Stimulated activated memory B cell treated with anti-CD40 and anti-IgM and Interleukin-4, amounts not matched to agents 10 μg/mL and 1 μg/mL and 100 μg/mL, for 72 hours (primary cell): Measurements from ENCODE around the gene LEF1.
A peak's percentile ranks its signal among the peaks of the same experiment; 100 is the strongest.

Experiments used
- ATAC-seq: fragments of 150-1000 bp; cut with Tn5 transposase; 2 replicates; pipeline ENCODE4 v1.10.0; 2021
- H3K27ac Mint-ChIP-seq: one replicate; pipeline ENCODE4 v1.8.0; 2022; ENCODE audit warnings: mild to moderate bottlenecking, mixed read lengths
- H3K27me3 Mint-ChIP-seq: one replicate; pipeline ENCODE4 v1.8.0; 2022; ENCODE audit warnings: mixed read lengths
- H3K36me3 Mint-ChIP-seq: one replicate; pipeline ENCODE4 v1.8.0; 2022; ENCODE audit warnings: mixed read lengths
- H3K4me1 Mint-ChIP-seq: one replicate; pipeline ENCODE4 v1.8.0; 2022; ENCODE audit warnings: mixed read lengths
- H3K4me3 Mint-ChIP-seq: one replicate; pipeline ENCODE4 v1.8.0; 2022; ENCODE audit warnings: mild to moderate bottlenecking, moderate library complexity, mixed read lengths
- H3K9me3 Mint-ChIP-seq: one replicate; pipeline ENCODE4 v1.8.0; 2022; ENCODE audit warnings: mixed read lengths

LEF1 gene

DNA sequence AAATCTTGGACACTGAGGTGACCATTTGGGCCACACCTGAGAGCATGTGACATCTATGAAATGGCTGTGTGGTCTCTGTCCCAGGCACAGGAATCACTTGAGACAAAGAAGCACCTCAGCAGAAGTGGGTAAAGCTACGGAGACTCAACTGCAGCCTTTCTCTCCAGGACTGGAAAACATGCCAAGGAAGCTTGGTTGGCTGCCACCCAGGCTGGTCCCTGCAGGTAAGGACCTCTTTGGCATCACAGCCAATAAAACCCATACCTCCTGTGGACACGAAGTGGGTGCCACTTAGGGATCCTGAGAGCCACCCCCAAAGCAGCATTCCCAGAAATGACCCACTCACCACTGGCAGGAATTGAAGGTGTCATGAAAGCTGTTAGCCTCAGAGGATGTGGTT lies 74.6 kb downstream of the LEF1 start:
- Mint-ChIP-seq H3K4me1 (no peaks in the 10 kb centered on the region), H3K36me3 (no peaks in the 10 kb centered on the region), H3K27me3 (peaks cover 35% of the 10 kb centered on the region), H3K27ac (no peak overlapping the region), H3K9me3 (no peaks in the 10 kb centered on the region), H3K4me3 (no peak overlapping the region)
- ATAC-seq, result peak; percentile 32

DNA sequence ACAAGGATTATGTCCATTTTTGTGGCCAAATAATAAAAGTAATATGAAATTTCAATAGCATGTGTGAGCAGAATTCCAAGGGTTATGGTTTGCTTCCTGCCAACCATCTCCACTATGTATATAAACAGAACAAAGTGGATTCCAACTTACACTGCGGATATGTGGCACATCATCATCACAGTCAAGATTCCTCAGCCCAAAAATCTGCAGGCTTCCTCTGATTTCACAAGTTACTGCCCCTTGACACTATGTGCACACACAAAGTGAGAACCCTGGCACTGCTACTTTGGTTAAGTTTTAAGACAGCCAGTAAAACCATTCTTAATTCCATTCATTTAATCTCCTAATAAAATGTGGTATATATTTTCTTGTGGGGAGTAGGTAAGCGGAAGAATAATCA lies 76.4 kb downstream of the LEF1 start:
- H3K4me1 Mint-ChIP-seq, result no peaks in the 10 kb centered on the region
- H3K27ac Mint-ChIP-seq, result no peak overlapping the region
- peaks cover 26% of the 10 kb centered on the region for H3K27me3 Mint-ChIP-seq
- H3K36me3 Mint-ChIP-seq, result no peaks in the 10 kb centered on the region
- no peak overlapping the region for H3K4me3 Mint-ChIP-seq
- no peaks in the 10 kb centered on the region for H3K9me3 Mint-ChIP-seq
- no peak for ATAC-seq

DNA sequence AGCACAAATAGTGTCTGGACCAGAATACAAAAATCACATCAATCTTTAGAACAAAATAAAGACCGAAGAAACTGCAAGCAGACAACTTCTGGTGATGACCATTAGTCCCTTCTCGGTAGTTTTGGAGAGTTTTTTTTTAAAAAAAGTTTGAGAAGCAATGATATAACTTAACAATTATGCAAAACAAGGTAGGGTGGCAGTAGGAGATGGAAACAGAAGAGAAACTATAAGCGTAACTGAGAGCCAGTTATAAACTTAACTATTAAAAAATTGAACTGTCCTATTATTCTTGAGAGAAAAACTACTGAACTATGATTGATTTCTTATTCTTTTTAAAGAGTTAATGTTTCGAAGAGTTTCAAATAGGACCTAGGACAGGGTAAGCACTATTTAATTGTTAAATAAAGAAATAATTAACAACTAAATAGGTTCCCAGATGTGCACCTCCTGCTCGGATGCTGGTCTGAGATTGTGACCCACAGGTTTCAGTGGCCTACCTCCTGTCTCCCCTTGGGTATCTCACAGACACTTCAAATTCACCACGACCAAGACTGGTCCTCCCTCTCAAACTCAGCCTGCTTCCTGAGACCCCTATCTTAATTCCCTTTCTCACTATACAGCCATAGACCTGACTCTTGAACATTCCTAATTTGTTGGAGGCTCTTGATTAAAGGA lies 81.3 kb downstream of the LEF1 start:
- H3K4me1 Mint-ChIP-seq, result no peaks in the 10 kb centered on the region
- H3K36me3 Mint-ChIP-seq, result no peaks in the 10 kb centered on the region
- H3K27me3 Mint-ChIP-seq, result no peaks in the 10 kb centered on the region

DNA sequence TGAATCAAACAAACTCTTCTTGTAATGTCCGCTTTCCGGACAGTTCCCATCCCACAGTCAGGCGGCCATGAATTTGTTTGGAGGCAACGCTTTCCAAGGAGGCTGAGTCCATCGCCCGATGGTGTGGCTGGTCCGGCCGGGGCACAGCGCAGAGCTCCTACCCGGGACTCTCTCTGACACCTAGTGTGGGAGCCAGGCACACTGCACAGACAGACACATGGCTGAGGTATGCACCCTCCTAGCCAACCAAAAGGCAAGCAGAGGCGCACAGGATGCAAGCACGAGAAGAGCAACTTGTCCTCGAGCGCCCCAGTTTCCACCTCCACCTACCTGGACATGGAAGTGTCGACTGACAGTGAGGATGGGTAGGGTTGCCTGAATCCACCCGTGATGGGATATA lies 87.5 kb downstream of the LEF1 start:
- peak; percentile 37 for ATAC-seq
- H3K36me3 Mint-ChIP-seq, result no peaks in the 10 kb centered on the region

More for the DNA sequence above, 81.3 kb downstream of the LEF1 start:
- no peak overlapping the region for H3K27ac Mint-ChIP-seq
- H3K4me3 Mint-ChIP-seq, result no peak overlapping the region
- H3K9me3 Mint-ChIP-seq, result no peaks in the 10 kb centered on the region
- no peak for ATAC-seq

DNA sequence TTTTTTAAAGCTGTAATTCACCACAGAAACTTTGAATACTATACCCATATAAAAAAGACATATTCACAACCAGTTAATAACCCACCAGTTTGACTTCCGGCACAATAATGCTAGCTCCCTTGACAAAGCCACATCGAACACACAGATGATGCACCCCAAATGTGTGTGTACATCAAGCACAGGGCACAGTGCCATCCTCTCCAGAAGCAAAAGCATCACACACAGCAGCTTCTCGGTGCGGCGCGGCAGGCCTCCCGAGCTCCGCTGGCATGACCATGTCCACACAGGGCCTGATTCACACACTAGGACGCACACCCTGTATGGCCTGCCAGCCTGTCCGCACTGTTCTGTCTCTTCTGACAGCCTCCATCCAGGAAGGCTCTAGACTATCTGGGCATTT lies 88.0 kb downstream of the LEF1 start:
- Mint-ChIP-seq H3K27ac (no peak overlapping the region), H3K4me1 (no peaks in the 10 kb centered on the region), H3K9me3 (no peaks in the 10 kb centered on the region), H3K27me3 (peaks cover 10% of the 10 kb centered on the region), H3K36me3 (no peaks in the 10 kb centered on the region), H3K4me3 (no peak overlapping the region)
- no peak for ATAC-seq

More for the DNA sequence above, 87.5 kb downstream of the LEF1 start:
- Mint-ChIP-seq H3K4me3 (no peak overlapping the region), H3K4me1 (no peaks in the 10 kb centered on the region), H3K9me3 (no peaks in the 10 kb centered on the region), H3K27ac (no peak overlapping the region), H3K27me3 (peaks cover 10% of the 10 kb centered on the region)

DNA sequence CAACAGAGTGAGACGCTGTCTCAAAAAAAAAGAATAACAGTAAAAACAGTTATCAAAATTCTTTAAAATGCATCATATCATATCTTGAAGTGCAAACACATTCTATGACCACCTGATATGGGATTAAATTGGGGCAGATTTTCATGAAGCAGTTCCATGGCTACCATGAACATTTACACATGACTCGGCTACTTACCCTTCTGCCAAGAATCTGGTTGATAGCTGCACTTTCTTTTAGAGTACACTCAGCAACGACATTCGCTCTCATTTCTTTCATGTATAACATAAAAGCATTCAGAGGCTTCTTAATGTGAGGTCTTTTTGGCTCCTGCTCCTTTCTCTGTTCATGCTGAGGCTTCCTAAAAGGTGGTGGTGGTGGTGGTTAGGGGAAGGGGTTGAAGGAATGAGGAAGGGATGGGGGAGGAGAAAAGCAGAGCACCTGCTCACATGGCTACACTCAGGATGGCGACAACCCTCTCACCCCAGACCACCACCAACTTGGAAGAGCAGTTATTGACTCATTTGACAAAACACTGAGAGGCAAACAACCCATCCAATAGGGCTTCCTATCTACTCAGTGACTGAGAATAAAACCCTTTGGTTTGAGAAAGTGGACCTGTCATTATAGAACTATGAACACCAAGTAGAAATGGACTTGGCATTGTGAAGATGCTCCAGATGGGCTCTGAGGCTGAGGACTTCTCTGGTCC lies 90.6 kb downstream of the LEF1 start:
- Mint-ChIP-seq H3K36me3 (no peaks in the 10 kb centered on the region), H3K9me3 (no peaks in the 10 kb centered on the region), H3K4me3 (no peak overlapping the region), H3K4me1 (no peaks in the 10 kb centered on the region), H3K27me3 (peaks cover 10% of the 10 kb centered on the region), H3K27ac (no peak overlapping the region)
- no peak for ATAC-seq

DNA sequence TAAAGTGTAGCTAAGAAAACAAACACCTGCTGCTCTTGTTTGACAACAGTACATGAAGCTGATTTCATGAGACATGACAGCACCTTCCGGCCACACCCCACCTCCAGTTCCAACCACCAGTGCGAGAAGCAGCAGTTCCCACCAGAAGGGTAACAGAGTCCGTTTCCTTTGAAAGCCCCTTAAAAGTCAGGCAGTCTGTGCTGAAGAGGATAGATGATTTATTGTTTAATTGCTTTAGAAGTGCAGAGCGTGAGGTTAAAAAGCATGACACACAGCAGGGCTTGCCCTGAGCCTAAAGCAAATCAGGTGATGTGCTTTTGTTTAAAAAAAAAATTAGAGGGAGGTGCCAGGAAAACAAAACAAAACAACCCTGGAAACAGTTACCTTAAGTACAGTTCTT lies 96.4 kb downstream of the LEF1 start:
- H3K36me3 Mint-ChIP-seq, result no peaks in the 10 kb centered on the region
- no peak for ATAC-seq
- no peak overlapping the region for H3K27ac Mint-ChIP-seq
- H3K4me1 Mint-ChIP-seq, result no peaks in the 10 kb centered on the region
- no peak overlapping the region for H3K4me3 Mint-ChIP-seq
- H3K9me3 Mint-ChIP-seq, result no peaks in the 10 kb centered on the region
- H3K27me3 Mint-ChIP-seq, result no peaks in the 10 kb centered on the region

DNA sequence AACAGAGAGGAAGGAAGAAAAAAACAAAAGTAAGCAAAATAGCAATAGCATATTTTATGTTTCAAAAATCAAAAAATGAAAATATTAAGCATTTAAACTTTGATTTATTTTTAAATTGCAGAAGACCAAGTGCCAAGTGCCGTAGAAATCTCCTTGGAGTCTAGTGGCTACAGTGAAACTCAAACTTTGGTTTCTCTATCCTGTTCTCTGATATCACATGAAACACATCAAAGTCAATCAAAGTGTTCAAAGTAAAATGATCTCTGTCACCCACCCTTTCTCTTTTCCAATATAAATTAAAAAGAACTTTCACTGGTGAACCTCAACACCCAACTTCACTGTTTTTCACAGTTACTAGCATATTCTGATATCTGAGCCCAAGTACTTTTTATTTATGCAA lies 98.0 kb downstream of the LEF1 start:
- ATAC-seq, result no peak
- no peak overlapping the region for H3K4me3 Mint-ChIP-seq
- no peaks in the 10 kb centered on the region for H3K9me3 Mint-ChIP-seq
- H3K27ac Mint-ChIP-seq, result no peak overlapping the region
- no peaks in the 10 kb centered on the region for H3K36me3 Mint-ChIP-seq
- peaks cover 8% of the 10 kb centered on the region for H3K27me3 Mint-ChIP-seq
- no peaks in the 10 kb centered on the region for H3K4me1 Mint-ChIP-seq

DNA sequence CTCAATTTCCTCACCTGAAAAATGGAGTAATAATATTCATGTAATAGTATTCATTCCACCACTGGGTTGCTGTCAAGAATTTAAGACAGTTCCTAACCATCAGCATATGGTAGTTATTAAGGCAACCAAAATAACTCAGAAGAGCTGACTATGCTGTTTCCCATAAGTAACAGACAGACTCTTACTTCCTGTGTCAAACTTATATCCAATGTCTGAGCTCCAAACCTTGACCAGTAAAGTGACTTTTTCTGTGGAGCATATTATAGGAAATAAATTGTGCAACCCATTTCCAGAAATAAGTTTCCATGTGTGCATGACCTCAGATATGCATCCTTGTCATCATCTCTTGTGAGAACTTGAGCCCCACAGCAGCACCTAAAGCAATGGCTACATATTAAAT lies 100.3 kb downstream of the LEF1 start:
- no peaks in the 10 kb centered on the region for H3K9me3 Mint-ChIP-seq
- peaks cover 8% of the 10 kb centered on the region for H3K27me3 Mint-ChIP-seq
- H3K27ac Mint-ChIP-seq, result no peak overlapping the region
- no peak overlapping the region for H3K4me3 Mint-ChIP-seq
- H3K36me3 Mint-ChIP-seq, result no peaks in the 10 kb centered on the region
- ATAC-seq, result no peak
- H3K4me1 Mint-ChIP-seq, result no peaks in the 10 kb centered on the region

DNA sequence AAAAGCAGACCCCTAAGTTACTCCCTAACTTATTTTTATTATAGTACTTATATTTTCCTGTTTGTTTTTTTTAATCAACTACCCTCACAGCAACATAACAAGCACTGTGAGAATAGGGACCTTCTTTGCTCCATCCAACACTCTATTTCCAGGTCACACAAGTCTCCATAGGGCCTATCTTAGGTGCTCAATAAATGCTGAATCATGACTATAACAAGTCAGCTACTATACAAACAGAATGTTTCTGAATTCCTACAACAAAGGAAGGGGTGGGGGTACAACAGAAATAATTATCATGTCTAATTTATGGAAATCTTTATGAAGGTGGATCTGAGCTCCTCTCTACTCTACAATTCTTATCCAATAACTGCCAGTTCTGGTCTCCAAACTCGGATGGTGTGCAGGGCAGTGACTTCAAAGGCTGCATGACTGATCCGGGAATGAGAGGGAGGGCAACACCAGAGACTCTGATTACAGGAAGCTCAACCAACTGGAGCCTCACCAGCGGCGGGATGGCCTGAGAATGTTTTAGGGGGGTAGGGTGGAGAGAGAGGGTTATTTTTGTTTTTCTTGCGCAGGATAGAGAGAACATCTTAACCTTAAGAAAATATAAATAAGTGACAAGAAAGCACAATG lies 107.9 kb downstream of the LEF1 start:
- no peak for ATAC-seq
- Mint-ChIP-seq H3K9me3 (no peaks in the 10 kb centered on the region), H3K27me3 (peaks cover 22% of the 10 kb centered on the region), H3K4me1 (no peaks in the 10 kb centered on the region), H3K27ac (no peak overlapping the region), H3K4me3 (no peak overlapping the region), H3K36me3 (no peaks in the 10 kb centered on the region)

DNA sequence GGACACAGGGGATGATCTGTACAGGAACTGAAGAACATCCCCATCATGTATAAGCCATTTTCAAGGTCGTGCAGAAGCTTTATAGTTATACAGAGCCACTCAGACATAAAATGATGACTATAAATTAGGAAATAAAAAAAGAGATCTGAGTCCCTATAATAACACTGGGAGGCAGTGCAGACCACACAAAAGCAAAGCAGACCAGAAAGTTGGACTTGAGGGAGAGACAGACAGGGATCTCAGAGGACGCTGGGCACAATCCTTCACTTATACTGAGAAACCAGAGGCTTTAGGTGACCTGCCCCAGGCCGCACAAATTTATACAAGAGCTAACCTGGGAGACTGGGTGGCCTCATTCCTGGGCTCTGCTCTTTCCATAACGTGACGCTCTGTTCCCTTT lies 108.6 kb downstream of the LEF1 start:
- Mint-ChIP-seq H3K4me3 (no peak overlapping the region), H3K27me3 (peaks cover 22% of the 10 kb centered on the region), H3K4me1 (no peaks in the 10 kb centered on the region), H3K9me3 (no peaks in the 10 kb centered on the region), H3K36me3 (no peaks in the 10 kb centered on the region), H3K27ac (no peak overlapping the region)
- no peak for ATAC-seq

DNA sequence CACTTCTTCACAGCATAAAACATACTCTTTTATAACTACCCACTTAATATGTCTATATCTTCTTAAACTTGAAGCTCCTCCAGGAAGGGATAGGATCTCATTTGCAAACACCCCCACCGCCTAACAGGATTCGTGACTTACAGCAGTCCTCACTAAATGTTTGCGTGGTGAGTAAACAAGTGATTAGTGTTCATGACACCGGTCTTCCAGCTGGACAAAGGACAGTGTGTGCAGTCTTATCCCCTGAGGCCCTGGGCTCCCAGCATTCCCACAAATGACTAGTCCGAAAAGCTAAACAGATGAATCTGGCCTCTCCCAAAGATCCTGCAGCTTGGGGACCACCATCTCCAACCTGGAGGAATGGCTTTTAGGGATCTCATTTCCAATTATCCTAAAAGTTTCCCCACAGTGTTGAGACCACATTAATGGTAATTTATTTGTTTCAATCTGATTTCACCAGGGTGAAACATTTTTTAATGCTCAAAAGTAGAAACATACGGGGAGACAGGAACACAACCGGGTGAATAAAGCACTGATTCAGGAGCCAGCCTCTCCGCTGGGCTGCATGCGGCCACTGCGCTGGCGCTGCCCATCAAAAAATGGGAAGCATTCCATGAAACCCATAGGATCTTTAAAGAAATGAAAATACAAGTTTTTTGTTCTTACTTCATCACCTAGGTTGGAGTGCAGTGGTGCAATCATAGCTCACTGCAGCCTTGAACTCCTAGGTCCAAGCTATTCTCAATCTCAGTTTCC lies 109.9 kb downstream of the LEF1 start:
- H3K4me1 Mint-ChIP-seq, result no peaks in the 10 kb centered on the region

DNA sequence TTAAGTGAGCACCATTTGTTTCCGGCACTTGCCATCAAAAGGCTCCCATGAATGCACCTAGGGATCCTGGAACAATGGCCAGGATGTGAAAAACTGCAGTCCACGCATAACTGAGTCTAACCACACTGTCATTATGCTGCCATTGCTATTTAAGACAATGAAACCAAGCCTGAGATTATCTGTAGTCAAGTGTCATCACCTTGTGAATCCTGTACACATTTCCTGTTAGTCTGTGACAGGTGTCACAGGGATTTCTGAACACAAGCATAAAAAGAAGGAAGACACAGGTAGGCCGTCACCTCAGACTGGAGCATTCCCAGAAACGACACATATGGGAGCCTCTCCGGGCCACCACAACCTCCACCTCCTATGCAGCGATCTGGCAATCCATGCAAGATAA lies 112.3 kb downstream of the LEF1 start:
- Mint-ChIP-seq H3K9me3 (no peaks in the 10 kb centered on the region), H3K27me3 (peaks cover 9% of the 10 kb centered on the region), H3K36me3 (no peaks in the 10 kb centered on the region), H3K4me3 (no peak overlapping the region), H3K4me1 (no peaks in the 10 kb centered on the region), H3K27ac (no peak overlapping the region)
- no peak for ATAC-seq

More for the DNA sequence above, 109.9 kb downstream of the LEF1 start:
- no peak for ATAC-seq
- H3K9me3 Mint-ChIP-seq, result no peaks in the 10 kb centered on the region
- H3K4me3 Mint-ChIP-seq, result no peak overlapping the region
- no peaks in the 10 kb centered on the region for H3K36me3 Mint-ChIP-seq
- H3K27ac Mint-ChIP-seq, result no peak overlapping the region
- H3K27me3 Mint-ChIP-seq, result peaks cover 22% of the 10 kb centered on the region

DNA sequence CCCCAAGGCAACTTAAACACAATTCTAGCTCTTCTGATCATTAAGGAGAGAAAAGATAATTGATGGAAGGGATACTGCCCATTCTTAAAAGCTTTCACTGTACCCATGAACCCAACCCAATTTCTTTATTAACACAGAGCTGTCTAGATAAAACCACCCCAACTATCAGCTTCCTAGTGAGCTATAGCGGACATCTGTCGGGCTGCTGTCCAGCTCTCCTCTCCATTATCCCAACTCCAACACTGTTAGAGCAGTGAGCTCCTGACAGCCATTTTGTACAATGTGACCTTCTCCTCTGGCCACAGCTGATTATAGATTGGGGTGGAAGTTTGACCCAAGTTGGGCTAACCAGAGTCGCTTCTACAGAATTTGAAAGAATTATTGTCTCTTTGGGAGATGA lies 112.9 kb downstream of the LEF1 start:
- H3K36me3 Mint-ChIP-seq, result no peaks in the 10 kb centered on the region
- no peak overlapping the region for H3K27ac Mint-ChIP-seq
- no peaks in the 10 kb centered on the region for H3K4me1 Mint-ChIP-seq
- ATAC-seq, result no peak
- H3K9me3 Mint-ChIP-seq, result no peaks in the 10 kb centered on the region
- H3K27me3 Mint-ChIP-seq, result peaks cover 5% of the 10 kb centered on the region
- no peak overlapping the region for H3K4me3 Mint-ChIP-seq

DNA sequence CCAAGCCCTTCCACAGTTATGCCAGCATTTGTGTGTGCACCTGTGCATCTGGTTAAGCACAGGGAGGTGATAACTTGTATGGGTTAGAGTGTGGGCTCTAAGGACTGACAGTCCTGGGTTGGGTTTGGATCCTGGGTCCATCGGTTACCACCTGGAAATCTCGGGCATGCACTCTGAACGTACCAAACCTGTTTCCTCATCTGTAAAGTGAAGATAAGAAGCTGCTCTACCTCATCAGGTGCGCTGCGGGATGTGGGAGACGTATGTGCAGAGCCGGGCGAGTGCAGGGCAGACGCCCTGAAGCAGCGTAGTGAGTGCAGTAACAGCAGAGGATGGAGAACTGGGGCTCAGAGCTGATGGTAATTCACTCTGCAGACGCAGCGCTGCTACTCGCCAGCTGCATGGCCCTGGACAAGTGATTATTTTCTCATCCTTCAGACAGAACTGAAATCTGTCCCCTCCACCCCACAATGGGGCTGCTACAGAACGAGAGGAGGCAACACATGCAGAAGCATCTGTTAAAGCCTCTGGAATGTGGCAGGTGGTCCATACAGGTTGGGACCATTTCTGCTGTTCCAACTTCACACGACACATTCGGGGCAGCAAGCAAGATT lies 114.6 kb downstream of the LEF1 start:
- Mint-ChIP-seq H3K4me3 (no peak overlapping the region), H3K27ac (no peak overlapping the region), H3K4me1 (peaks cover 5% of the 10 kb centered on the region), H3K9me3 (no peaks in the 10 kb centered on the region), H3K36me3 (no peaks in the 10 kb centered on the region), H3K27me3 (no peaks in the 10 kb centered on the region)
- no peak for ATAC-seq
